Activated T-helper 1 cell treated with anti-CD3 and anti-CD28 coated beads, Interleukin-12 subunit alpha, Interleukin-12 subunit beta, Interleukin-2, Interleukin-4 antibody, amounts not matched to agents 30 ng/mL and 10 ng/mL and 1 ng/mL, durations not matched to agents 14 hours and 24 hours and 36 hours (primary cell): ENCODE measurements around the gene TUBB2B. TPM values are rescaled to one million over a fixed set of nuclear protein-coding genes. Genes with fewer than 3 reads are reported as not detected.
"Not testable (repeated sequence)": the region's sequence is repeated elsewhere in the genome, so short reads cannot be mapped to it uniquely, and the experiment has no call there.

Experiments used
- DNase-seq: peaks from one replicate; pipeline ENCODE4 v3.0.0; 2021; ENCODE audit warnings: low spot score
- H3K27ac Mint-ChIP-seq: one replicate; pipeline ENCODE4 v1.8.0; 2021; ENCODE audit warnings: mild to moderate bottlenecking, mixed read lengths
- H3K27me3 Mint-ChIP-seq: one replicate; pipeline ENCODE4 v1.8.0; 2022; ENCODE audit warnings: mild to moderate bottlenecking, moderate library complexity, mixed read lengths; ENCODE audit not compliant: insufficient read depth
- H3K36me3 Mint-ChIP-seq: one replicate; pipeline ENCODE4 v1.8.0; 2021; ENCODE audit warnings: low read depth, mixed read lengths
- H3K4me1 Mint-ChIP-seq: one replicate; pipeline ENCODE4 v1.8.0; 2021; ENCODE audit warnings: low read depth, mixed read lengths
- H3K4me3 Mint-ChIP-seq: one replicate; pipeline ENCODE4 v1.8.0; 2021; ENCODE audit warnings: mild to moderate bottlenecking, moderate library complexity, mixed read lengths
- H3K9me3 Mint-ChIP-seq: one replicate; pipeline ENCODE4 v1.8.0; 2021; ENCODE audit warnings: mixed read lengths
- intact Hi-C: fragments of 100-400 bp; cut with micrococcal nuclease; formaldehyde crosslinking; loops from one replicate; pipeline ENCODE4 v1.15.1; 2024
- total RNA-seq: library from RNA; stranded (reverse); gene quantifications from 2 replicates; pipeline ENCODE4 v1.2.3, GENCODE V29; 2022

The TUBB2B gene
- total RNA-seq, 1 donor from 2014 or later: 0.57 TPM

- DNase-seq: no peak
- Mint-ChIP-seq H3K27me3 (peaks cover 23% of the 10 kb centered on the region), H3K4me3 (peak overlapping the region; percentile 43), H3K27ac (peak overlapping the region; percentile 89), H3K9me3 (peaks cover 6% of the 10 kb centered on the region), H3K4me1 (peaks cover 41% of the 10 kb centered on the region), H3K36me3 (no peaks in the 10 kb centered on the region)
- intact Hi-C loops: loop anchor here (1.0 to 2.0 kb wide), 10 partner anchors 17 to 647 kb away; partner anchors contain the start of genes BPHL, PSMG4, TUBB2A and TUBB2B
Observed at GRCh38 chr6:3209114-3210023, 18.1 kb downstream of the TUBB2B start.

GRCh38 chr6:3208775-3209113 lies 18.7 kb downstream of the TUBB2B start:
- Mint-ChIP-seq H3K27me3 (peaks cover 18% of the 10 kb centered on the region), H3K4me1 (peaks cover 41% of the 10 kb centered on the region), H3K9me3 (peaks cover 9% of the 10 kb centered on the region), H3K27ac (peak overlapping the region; percentile 21), H3K36me3 (no peaks in the 10 kb centered on the region), H3K4me3 (peak overlapping the region; percentile 6)
- intact Hi-C loops: loop anchor here (1.0 to 2.0 kb wide), 10 partner anchors 18 to 646 kb away; partner anchors contain the start of genes BPHL, PSMG4, TUBB2A and TUBB2B
- no peak for DNase-seq

- H3K27ac Mint-ChIP-seq: peak overlapping the region; percentile 21
- peaks cover 41% of the 10 kb centered on the region for H3K4me1 Mint-ChIP-seq
- H3K9me3 Mint-ChIP-seq: peaks cover 13% of the 10 kb centered on the region
- intact Hi-C loops: loop anchor here (2.0 kb wide), 3 partner anchors 19 to 645 kb away; partner anchors contain the start of genes TUBB2B and WRNIP1
- peak overlapping the region; percentile 6 for H3K4me3 Mint-ChIP-seq
- no peaks in the 10 kb centered on the region for H3K36me3 Mint-ChIP-seq
- peaks cover 15% of the 10 kb centered on the region for H3K27me3 Mint-ChIP-seq
- DNase-seq: no peak
Observed at GRCh38 chr6:3208098-3208774, 19.2 kb downstream of the TUBB2B start.

GRCh38 chr6:3206339-3207015 lies 21.0 kb downstream of the TUBB2B start:
- Mint-ChIP-seq H3K36me3 (no peaks in the 10 kb centered on the region), H3K4me1 (peaks cover 41% of the 10 kb centered on the region), H3K27ac (no peak overlapping the region), H3K27me3 (peaks cover 12% of the 10 kb centered on the region), H3K4me3 (no peak overlapping the region), H3K9me3 (peaks cover 13% of the 10 kb centered on the region)
- intact Hi-C loops: no loop called here
- no peak for DNase-seq

- intact Hi-C loops: no loop called here
- peaks cover 13% of the 10 kb centered on the region for H3K9me3 Mint-ChIP-seq
- DNase-seq: no peak
Observed at GRCh38 chr6:3205913-3206312, 21.5 kb downstream of the TUBB2B start.

GRCh38 chr6:3204921-3205320 lies 22.5 kb downstream of the TUBB2B start:
- peaks cover 17% of the 10 kb centered on the region for H3K27me3 Mint-ChIP-seq
- no peak for DNase-seq
- H3K9me3 Mint-ChIP-seq: peaks cover 19% of the 10 kb centered on the region
- H3K27ac Mint-ChIP-seq: no peak overlapping the region
- H3K4me1 Mint-ChIP-seq: peaks cover 36% of the 10 kb centered on the region
- no peaks in the 10 kb centered on the region for H3K36me3 Mint-ChIP-seq
- intact Hi-C loops: no loop called here
- H3K4me3 Mint-ChIP-seq: no peak overlapping the region

More at GRCh38 chr6:3205913-3206312, 21.5 kb downstream of the TUBB2B start:
- Mint-ChIP-seq H3K36me3 (no peaks in the 10 kb centered on the region), H3K4me3 (no peak overlapping the region), H3K27me3 (peaks cover 10% of the 10 kb centered on the region), H3K4me1 (peaks cover 41% of the 10 kb centered on the region), H3K27ac (no peak overlapping the region)

GRCh38 chr6:3202999-3203696 lies 24.3 kb downstream of the TUBB2B start:
- intact Hi-C loops: no loop called here
- Mint-ChIP-seq H3K27me3 (peaks cover 17% of the 10 kb centered on the region), H3K4me1 (peaks cover 19% of the 10 kb centered on the region), H3K9me3 (peaks cover 19% of the 10 kb centered on the region), H3K4me3 (no peak overlapping the region), H3K27ac (no peak overlapping the region), H3K36me3 (no peaks in the 10 kb centered on the region)
- no peak for DNase-seq

GRCh38 chr6:3201388-3201787 lies 26.1 kb downstream of the TUBB2B start:
- Mint-ChIP-seq H3K27ac (no peak overlapping the region), H3K4me3 (no peak overlapping the region), H3K27me3 (peaks cover 16% of the 10 kb centered on the region), H3K36me3 (no peaks in the 10 kb centered on the region), H3K9me3 (peaks cover 16% of the 10 kb centered on the region), H3K4me1 (peaks cover 8% of the 10 kb centered on the region)
- intact Hi-C loops: no loop called here
- DNase-seq: no peak

- H3K27ac Mint-ChIP-seq: no peak overlapping the region
- no peak for DNase-seq
- peaks cover 13% of the 10 kb centered on the region for H3K27me3 Mint-ChIP-seq
- H3K9me3 Mint-ChIP-seq: peaks cover 16% of the 10 kb centered on the region
- peaks cover under 1% of the 10 kb centered on the region for H3K4me1 Mint-ChIP-seq
- H3K4me3 Mint-ChIP-seq: no peak overlapping the region
- intact Hi-C loops: no loop called here
- no peaks in the 10 kb centered on the region for H3K36me3 Mint-ChIP-seq
Observed at GRCh38 chr6:3200682-3201081, 26.8 kb downstream of the TUBB2B start.

GRCh38 chr6:3199382-3199781 lies 28.1 kb downstream of the TUBB2B start:
- peaks cover 14% of the 10 kb centered on the region for H3K9me3 Mint-ChIP-seq
- no peak overlapping the region for H3K4me3 Mint-ChIP-seq
- H3K27ac Mint-ChIP-seq: no peak overlapping the region
- intact Hi-C loops: no loop called here
- H3K36me3 Mint-ChIP-seq: no peaks in the 10 kb centered on the region
- DNase-seq: no peak
- no peaks in the 10 kb centered on the region for H3K4me1 Mint-ChIP-seq
- peaks cover 13% of the 10 kb centered on the region for H3K27me3 Mint-ChIP-seq

GRCh38 chr6:3197734-3198133 lies 29.7 kb downstream of the TUBB2B start:
- H3K4me3 Mint-ChIP-seq, DNase-seq, H3K4me1 Mint-ChIP-seq, intact Hi-C loops, H3K36me3 Mint-ChIP-seq, H3K27ac Mint-ChIP-seq, H3K9me3 Mint-ChIP-seq: not testable (repeated sequence)
- peaks cover 11% of the 10 kb centered on the region for H3K27me3 Mint-ChIP-seq

- Mint-ChIP-seq H3K4me3 (no peak overlapping the region), H3K4me1 (no peaks in the 10 kb centered on the region), H3K9me3 (peaks cover 6% of the 10 kb centered on the region), H3K36me3 (no peaks in the 10 kb centered on the region), H3K27me3 (peaks cover 11% of the 10 kb centered on the region), H3K27ac (no peak overlapping the region)
- intact Hi-C loops: no loop called here
- DNase-seq: no peak
Observed at GRCh38 chr6:3196770-3197169, 30.7 kb downstream of the TUBB2B start.
